ENCODE data around the gene ZNF628. TPM values are rescaled to one million over a fixed set of nuclear protein-coding genes. Genes with fewer than 3 reads are reported as not detected.

ZNF628 gene
- total RNA-seq, 1 donor from 2014 or later: 9.0 TPM

DNA sequence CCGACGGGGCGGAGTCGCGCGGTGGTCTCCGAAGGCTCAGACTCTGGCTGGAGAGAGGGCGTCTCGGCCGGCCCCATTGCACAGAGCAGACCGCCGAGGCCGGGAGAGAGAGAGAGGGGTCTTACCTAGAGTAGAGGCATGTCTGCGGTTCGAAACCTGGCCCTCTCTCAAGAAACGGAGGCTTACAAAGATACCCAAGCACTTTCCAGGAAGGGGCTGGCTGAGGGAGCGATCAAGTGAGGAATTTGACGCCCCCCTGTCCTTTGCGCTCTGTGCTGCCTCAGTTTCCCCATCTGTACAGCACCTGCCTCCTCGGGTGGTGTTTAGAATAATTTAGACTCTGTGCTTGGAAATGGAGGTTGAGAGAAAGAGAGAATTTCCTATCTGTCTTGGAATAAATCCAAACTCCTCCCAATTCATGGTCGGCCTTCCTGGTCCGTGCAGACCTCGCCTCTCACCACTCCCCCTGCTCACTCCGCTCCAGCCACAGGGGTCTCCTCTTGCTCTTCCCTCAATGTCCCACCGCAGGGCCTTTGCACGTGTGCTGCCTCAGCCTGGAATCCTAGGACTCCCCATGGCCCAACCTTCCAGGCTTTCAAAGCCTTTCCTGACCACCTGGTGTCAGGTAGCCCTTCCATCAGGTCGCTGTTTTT lies 14.3 kb upstream of the ZNF628 start:
- no peak for ATAC-seq
- intact Hi-C loops (cut with DNase I): no loop called here
- no peak for DNase-seq (ENCODE audit: low spot score)

DNA sequence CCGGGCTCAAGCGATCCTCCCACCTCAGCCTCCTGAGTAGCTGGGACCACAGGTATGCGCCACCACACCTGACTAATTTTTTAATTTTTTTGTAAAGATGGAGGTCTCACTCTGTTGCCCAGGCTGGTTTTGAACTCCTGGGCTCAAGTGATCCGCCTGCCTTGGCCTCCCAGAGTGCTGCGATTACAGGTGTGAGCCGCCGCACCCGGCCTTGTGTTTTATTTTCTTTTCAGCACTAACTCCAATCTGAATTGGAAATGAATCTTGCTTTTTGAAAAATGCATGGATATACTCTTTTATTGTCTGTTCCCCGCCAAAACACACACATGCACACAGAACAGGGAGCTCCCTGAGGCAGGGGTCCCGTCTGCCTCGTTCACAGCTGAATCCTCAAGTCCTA lies 13.7 kb upstream of the ZNF628 start:
- DNase-seq (ENCODE audit: low spot score) (no peak), ATAC-seq (no peak)
- intact Hi-C loops (cut with DNase I): no loop called here

DNA sequence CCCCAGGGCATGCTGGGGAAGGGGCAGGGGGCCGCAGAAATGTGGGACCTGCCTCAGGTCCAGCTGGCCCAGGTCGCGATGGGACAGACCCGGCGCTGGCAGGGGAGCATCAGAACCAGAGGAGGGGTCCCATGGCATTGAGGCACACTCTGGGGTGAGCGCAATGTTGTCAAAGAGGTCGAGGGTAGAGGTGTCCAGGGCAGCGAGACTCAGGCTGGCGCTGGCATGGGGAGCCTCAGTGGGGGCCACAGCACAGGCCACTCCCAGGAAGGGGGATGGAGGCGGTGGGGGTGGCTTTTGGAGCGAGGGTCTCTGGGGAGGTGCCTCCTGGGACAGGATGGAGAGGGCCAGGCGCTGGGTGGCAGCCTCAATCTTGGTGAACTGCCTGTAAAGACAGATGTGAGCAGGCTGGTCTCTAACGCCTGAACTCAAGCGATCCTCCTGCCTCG lies 12.8 kb upstream of the ZNF628 start:
- intact Hi-C loops (cut with DNase I): no loop called here
- DNase-seq (ENCODE audit: low spot score): peak; percentile 60
- no peak for ATAC-seq

DNA sequence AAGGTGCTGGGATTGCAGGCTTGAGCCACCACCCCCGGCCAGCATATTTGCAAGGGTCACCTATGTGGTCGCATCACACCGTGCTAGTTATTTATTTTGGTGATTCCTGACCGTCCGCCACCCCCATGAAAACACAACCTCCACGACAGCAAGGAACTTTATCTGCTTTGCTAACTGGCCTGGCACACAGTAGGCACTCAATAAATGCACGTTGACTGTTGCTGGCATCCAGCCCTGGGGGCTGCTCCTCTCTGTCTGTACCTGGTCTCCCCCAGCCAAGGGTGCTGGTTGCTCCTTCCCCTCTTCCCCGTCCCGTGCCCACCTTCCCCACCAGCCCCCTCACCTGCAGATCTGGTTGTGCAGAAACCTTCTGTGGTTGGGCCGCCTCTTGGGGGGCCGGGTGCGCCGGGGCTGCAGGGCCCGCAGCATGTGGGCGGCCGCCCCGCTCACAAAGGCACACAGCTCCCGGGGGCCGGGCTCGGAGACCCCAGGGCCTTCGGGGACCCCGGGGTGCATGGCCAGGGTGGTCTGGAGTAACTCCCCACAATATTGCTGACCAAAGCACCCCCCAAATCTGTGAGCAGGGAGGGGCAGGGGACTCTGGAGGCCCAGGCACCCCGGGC lies 12.3 kb upstream of the ZNF628 start:
- DNase-seq (ENCODE audit: low spot score) (no peak), ATAC-seq (no peak)
- intact Hi-C loops (cut with DNase I): no loop called here

DNA sequence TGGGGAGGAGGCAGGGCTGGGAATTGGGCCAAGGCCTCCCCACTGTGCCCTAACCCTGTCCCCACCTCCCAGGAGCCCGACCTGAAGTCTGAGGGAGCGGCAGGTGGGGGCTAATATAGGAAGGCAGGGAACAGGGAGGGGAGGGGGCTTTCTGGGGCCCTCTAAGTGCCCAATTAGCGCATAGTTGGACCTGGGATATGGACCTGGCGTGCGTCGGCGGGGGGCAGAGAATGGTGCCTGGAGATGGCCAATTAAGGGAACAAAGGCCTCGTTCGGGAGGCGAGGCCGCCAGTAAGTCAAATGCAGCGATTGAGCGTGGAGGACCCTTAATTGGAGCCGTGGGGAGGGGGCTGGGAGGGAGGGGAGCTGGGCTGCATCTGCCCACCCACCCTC lies 11.8 kb upstream of the ZNF628 start, which contains the start of gene C19orf85:
Gene C19orf85, minus strand, starts transcription at position 90 of the 393 bp plus-strand sequence. CDS start 197 bp downstream, outside the sequence.
- ATAC-seq: no peak
- intact Hi-C loops (cut with DNase I): no loop called here
- DNase-seq (ENCODE audit: low spot score): no peak

DNA sequence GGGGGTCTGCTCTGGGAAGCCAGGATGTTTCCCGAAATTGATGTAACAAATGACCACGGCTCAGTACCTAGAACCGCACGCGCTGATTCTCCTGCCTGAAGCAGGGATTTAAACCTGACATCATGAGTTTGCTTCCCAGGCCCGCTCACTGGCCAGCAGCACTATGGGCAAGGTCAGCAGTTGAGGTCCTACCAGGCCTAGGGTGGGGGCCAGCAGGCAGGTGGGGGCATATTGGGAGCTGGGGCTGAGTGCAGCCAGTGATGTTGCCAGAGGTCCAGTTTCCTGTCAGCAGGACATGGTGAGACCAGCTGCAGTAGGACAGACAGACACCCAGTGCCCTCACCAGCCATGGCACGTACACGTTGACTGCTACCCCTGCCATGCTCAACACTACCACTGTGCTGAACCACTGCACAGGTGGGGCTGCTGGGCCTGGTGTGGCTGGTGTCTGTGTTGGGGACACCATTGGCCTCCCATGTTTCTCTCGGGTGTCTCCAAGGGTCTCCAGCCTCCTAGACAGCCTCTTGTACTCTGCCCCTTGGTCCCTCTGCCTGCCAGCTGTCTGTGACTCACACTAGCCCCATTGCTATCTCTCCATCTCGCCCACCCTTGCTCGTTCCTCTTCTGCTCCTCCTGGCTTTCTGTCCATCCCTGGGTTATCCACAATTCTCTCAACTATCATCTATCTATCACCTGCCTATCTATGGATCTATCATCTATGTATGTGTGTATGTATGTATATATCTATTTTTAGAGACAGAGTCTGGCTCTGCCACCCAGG lies 10.8 kb upstream of the ZNF628 start:
- ATAC-seq (no peak), DNase-seq (ENCODE audit: low spot score) (no peak)
- intact Hi-C loops (cut with DNase I): no loop called here

DNA sequence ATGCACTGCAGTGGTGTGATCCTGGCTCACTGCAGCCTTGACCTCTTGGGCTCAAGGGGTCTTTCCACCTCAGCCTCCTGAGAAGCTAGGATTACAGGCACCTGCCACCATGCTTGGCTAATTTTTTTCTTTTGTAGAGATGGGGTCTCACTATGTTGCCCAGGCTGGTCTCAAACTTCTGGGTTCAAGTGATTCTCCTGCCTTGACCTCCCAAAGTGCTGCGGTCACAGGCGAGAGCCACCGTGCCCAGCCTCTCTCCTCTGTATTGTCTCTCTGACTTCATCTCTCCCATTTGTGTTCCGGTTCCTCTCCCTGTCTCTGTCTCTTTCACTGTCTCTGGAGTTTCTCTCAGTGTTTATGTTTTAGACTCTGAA lies 10.2 kb upstream of the ZNF628 start:
- intact Hi-C loops (cut with DNase I): no loop called here
- ATAC-seq: no peak
- no peak for DNase-seq (ENCODE audit: low spot score)

DNA sequence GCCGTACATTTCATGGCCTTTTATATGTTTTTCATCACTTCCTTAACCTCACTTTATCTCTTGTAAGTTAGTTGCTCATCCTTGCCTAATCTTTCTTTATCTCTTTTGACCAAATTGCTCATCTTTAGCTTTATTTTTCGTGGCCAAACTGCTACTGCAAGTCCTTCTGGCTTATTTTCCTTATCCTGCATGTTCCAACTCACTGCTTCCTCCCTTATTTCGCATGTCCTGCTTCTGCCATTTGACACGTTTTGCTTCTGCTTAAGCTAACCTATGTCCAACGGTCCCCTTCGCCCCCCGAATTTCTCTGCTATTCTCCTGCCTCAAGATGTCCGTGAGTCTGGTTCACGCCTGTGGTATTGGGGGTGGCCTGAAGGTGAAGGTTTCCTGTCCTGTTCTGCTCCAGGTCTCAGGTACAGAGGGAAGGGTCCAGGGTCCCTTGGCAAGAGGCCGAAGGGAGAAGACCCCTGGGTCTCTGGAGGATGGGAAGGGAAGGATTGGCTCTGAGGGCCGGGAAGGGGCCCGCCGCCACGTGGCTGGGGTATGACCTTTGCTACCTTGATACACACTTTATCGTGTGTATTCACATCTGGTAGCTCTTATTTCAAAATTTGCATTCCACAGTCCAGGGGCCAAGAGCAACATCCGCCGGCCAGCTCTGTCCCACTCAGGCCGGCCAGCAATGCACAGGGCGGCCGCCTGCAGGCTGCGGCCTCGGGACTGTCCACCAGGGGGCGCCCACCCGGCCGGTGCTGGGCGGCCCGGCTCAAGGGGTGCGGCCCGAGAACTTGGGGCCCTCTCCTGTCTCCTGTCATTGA lies 9.0 kb upstream of the ZNF628 start:
- peak; percentile 86 for DNase-seq (ENCODE audit: low spot score)

DNA sequence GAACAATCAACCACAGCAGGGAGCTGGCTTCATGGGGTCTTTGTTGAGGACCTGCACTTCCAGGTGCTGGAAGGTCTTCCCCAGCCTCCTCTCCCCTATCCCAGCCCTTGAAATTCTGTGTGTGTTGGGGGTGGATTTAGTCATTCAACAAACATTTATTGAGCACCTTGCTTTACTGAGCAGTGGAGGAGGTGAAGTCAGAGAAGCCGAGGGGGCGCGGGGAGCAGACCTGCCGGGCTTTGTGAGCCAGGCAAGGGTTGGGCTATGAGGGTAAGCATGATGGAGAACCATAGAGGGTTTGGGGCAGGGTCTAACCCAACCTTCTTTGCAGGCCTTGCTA lies 8.4 kb upstream of the ZNF628 start:
- ATAC-seq: no peak

More for the DNA sequence above, 9.0 kb upstream of the ZNF628 start:
- intact Hi-C loops (cut with DNase I): no loop called here
- ATAC-seq: peak; percentile 93

DNA sequence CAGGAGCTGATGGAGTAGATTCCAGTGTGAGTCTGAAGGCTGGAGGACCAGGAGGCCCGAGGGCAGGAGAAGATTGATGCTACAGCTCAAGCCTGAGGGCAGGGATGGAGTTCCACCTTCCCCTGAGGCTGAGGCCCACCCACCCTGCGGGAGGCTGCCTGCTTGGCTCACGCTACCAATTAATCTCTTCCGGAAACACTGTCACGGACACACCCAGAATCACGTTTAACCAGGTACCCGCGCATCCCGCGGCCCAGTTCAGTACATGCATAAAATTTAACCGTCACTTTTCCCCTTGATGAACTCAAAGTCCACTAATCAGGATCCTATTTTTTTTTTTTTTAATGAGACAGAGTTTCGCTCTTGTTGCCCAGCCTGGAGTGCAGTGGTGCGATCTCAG lies 5.2 kb upstream of the ZNF628 start:
- ATAC-seq (no peak), DNase-seq (ENCODE audit: low spot score) (no peak)
- intact Hi-C loops (cut with DNase I): no loop called here

More for the DNA sequence above, 8.4 kb upstream of the ZNF628 start:
- no peak for DNase-seq (ENCODE audit: low spot score)
- intact Hi-C loops (cut with DNase I): no loop called here

DNA sequence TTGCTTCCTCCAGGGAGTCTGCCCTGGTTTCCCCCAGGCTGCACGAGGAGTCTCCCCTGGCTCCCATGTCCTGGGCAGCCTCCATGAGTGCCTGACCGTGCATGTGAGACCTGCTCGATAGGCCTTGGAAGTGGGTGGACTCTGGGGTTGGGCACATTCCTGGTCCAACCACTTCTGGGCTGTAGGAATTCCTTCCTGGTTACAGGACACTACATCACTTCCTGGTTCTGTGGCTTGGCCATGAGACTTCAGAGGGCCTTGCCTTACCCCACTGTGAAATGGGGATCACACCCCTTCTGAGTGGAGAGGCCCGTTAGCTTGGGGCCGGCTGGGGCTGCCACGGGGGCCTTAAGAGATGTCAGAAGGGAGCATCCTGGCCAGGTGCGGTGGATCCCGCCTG lies 4.0 kb upstream of the ZNF628 start:
- intact Hi-C loops (cut with DNase I): no loop called here
- DNase-seq (ENCODE audit: low spot score) (no peak), ATAC-seq (no peak)

DNA sequence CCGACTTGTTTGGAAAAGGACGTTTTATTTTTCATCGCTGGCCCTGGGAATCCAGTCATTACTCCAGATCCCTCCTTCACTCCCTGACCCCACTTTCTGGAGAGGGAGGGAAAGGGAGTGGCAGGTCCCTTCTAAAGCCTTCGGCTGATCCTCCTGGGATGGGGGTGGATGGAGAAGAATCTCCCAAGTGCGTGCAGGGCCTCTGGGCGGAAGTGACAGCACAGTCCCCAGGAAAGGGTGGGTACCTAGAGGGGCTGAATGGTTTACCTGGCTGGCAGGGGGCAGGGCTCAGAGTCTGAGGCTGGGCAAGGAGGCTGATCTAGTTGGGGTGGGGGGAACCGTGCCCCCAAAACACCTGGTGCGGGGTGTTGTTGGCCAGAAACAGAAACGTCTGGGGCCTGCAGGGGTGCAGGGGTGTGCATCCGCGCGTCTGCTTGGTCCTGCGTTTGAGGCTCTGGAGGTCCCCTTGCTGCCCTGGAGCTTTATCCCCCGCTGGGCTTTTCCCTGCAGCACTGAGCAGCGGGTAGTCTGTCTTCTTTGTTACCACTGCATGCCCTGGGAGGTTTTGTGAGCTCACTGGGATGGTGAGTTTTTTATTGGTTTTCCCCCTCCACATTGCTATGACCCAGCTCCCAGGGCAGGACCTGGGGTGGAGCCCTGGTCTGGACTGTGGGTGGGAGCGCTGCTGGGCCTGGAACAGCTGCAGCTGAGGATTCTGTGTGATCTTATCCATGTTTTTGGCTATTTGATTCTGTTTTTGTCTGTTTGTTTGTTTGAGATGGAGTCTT lies 3.0 kb upstream of the ZNF628 start:
- intact Hi-C loops (cut with DNase I): no loop called here
- DNase-seq (ENCODE audit: low spot score): no peak
- ATAC-seq: no peak

DNA sequence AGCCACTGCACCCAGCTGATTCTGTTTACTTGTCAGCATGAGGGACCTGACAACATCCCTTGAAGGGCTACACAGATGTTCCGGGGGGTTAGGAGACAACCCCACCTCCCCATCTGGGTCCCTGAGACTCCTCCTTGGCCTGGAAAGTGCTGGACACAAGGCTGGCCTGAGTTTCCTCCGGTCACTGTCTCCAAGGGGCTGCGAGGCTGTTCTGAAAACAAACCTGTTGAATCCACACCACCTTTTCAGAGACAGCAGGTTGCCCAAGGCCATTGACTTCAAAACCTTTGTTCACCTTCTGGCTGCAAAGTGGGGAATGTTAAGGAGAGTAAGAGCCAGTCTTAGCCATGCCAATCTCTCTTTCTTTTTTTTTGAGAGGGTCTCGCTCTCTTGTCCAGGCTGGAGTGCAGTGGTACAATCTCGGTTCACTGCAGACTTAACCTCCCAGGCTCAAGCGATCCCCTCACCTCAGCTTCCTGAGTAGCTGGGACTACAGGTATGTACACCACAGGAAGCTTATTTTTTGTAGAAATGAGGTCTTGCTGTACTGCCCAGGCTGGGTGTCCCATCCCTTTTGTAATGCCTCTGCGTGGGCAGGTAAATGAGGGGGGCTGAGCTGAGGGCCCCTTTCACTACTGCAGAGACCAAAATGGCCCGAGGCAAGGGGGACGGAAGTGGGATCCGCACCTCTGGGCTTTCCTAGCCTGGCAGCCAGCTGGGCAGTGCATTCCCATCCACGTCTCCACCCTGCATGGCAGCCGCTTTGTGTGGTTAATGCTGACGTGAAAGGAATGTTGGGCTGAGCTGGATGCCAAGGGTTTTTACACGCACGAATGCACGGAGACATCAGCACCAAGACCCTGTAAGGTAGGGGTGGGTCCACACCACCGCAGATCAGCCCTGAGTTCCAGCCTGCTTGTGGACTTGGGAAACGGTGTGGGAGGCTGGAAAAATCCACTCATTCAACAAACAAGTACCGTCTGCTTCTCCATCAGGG lies 1.9 kb upstream of the ZNF628 start:
- DNase-seq (ENCODE audit: low spot score) (no peak), ATAC-seq (no peak)
- intact Hi-C loops (cut with DNase I): no loop called here

DNA sequence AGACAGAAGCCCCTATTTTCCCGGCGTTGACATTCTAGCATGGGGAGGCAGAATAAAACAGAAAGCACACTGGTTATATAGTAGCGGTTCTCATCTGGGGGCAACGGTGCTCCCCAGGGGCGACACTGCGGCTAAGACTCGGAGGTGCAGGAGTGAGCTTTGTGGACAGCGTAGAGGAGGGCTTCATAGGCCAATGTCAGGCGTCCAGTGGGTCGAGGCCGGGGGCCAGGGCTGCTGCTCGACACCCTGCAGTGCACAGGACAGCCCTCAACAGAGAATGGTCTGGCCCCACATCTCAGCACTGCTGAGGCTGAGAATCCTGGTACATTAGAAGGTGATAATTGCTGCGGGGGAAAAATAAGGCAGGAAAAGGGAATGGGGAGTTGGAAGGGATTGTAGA lies 1.5 kb downstream of the ZNF628 start:
- DNase-seq (ENCODE audit: low spot score): no peak
- ATAC-seq: no peak
- intact Hi-C loops (cut with DNase I): no loop called here

DNA sequence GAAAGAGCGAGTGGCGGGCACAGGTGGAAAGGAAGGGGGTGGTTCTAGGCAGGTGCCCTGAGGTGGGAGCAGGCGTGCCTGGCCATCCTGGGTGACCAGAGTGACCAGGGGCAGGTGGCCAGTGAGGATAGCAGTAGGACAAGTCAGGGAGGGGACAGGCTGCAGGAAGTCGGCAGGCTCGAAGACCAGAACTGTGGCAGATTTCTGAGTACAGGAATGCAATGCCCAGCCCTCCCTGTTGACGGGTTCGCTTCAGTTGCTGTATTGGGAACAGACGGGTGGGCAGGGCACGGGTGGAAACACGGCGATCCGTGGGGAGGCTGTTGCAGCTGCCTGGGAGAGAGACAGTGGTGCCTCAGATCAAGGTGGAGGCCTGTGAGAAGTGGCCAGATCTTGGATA lies 1.9 kb downstream of the ZNF628 start:
- intact Hi-C loops (cut with DNase I): no loop called here
- no peak for DNase-seq (ENCODE audit: low spot score)
- ATAC-seq: no peak

DNA sequence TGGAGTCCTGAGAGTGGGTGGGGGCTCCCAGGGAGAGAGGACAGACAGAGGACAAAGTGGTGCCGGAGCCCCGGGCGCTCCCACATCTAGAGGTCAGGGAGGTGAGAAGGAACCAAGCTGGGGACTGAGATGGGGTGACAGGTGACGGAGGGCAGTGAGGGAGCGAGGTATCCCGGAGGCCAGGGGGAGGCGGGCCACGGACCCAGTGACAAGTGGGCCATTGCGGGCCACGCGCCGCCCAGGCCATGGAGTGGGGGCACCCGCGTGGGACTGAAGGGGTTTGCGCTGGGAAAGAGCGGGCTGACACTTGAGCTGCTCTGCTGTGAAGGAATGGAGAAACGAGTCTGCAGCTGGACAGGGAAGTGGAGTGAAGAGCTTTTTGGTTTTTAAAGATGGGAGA lies 2.6 kb downstream of the ZNF628 start:
- intact Hi-C loops (cut with DNase I): no loop called here
- no peak for DNase-seq (ENCODE audit: low spot score)
- ATAC-seq: no peak

DNA sequence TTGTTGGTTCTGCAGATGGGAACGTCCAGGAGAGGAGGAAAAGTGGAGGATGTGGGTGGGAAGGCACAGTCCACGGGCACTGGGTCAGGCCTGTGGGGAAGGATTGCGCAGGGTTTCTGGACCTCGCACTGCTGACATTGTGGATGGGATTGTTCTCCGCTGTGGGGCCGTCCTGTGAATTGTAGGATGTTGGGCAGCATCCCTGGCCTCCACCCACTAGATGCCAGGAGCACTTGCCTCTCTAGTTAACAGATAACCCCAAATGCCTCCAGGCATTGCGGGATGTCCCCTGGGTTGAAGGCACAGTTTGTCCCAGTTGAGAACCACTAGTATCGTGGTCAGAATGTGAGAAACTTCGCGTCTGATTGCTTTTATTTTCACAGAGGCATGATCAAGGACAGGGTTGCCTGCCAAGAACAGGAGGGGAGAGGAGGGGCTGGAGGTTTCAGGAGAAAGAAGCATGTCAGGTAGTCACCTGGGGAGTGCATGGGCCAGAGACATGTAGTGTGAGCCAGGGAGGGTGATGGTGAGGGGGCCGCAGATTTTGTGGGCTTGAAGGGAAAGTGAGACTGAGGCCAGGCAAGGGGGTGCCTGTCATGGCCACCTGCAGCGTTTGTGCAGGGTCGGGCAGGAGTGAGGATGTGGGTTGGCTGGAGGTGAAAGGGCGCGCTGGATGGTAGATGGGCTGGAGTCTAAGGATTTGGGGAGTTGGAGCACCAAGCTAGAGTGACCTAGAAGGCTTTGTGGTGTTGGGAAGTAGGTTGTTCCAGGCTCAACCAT lies 3.2 kb downstream of the ZNF628 start:
- ATAC-seq (no peak), DNase-seq (ENCODE audit: low spot score) (no peak)
- intact Hi-C loops (cut with DNase I): no loop called here

Data from sciatic nerve (tissue), 2 donors.